Measurements from ENCODE around the gene CCDC51. TPM values are rescaled to one million over a fixed set of nuclear protein-coding genes. Genes with fewer than 3 reads are reported as not detected.
"Not testable (repeated sequence)": the region's sequence is repeated elsewhere in the genome, so short reads cannot be mapped to it uniquely, and the experiment has no call there.

Gene CCDC51
- total RNA-seq, 1 donor from 2014 or later, result 55.3 TPM

DNA sequence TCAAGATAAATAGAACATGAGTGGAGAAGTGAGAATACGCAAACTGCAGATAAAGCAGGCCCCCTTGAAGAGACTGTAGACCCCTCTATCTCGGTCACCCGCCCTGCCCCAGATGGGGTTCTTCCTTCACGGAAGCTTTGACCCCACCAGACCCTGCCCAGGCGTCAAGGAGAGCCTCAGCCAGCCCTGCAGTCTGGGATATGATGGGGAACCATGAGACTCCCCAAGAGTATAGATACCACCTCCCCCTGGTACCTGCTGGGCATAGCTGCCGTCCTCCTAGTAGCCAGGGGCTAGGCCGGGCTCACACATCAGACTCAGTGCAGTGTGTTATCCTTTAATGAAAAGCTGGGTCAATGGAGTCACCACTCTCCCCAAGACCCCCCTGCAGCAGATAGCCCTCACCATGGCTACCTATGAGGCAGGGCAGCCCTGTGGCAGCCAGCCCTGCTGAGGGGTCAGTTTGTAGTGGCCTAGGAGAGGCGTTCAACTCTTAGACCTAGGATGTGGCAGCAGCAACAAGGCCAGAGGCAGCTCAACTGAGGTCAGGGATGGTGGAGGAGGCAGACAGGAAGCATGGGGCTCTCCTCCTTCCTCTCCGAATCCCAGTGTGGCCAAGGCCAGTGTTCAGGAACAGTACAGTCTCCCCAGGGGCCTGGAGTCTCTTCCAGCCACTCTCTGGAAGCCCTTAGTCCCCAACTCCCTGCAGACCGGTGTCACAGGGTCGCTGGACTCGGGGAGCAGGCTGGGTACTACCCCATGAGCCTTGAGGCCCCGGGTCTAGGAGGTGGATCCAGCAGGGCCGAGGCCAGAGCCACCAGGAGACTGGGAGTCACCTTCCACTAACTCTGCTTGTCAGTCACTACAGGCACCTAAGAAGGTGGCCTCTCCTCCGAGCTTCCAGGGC lies 36.1 kb downstream of the CCDC51 start:
- Histone ChIP-seq H3K36me3 (ENCODE audit: control insufficient read depth, insufficient read depth, low read length) (peaks cover 37% of the 10 kb centered on the region), H3K4me3 (ENCODE audit: low read depth, low read length) (no peak overlapping the region), H3K27me3 (ENCODE audit: control insufficient read depth, insufficient read depth, low read length) (no peaks in the 10 kb centered on the region)
- no peak for TF ChIP-seq CTCF (IDR thresholded peaks at IDR 0.05; ENCODE audit: insufficient read depth, low read length, severe bottlenecking)
- DNase-seq (ENCODE audit: low read depth) (no peak), FAIRE-seq (no peak)

DNA sequence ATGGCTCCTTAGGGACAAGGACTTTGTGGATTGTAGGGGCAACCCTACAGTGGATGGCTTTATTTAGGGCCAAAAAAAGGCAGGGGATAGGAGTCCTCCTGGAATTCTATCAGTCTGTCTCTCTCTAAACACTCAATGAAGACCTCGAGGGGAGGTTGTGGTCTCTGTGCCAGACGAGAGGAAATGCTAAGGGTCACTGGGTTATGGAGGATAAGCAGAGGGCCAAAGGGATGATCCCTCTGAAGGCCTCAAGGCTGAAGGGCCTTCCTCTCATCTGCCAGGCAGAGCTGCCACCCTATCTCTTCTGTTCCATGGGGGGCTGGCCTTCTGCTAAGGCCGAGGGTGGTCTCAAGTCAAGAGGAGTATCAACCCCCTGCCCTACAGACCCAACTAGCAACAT lies 37.0 kb downstream of the CCDC51 start:
- H3K4me3 ChIP-seq (ENCODE audit: low read depth, low read length), result no peak overlapping the region
- no peak for TF ChIP-seq CTCF (IDR thresholded peaks at IDR 0.05; ENCODE audit: insufficient read depth, low read length, severe bottlenecking)
- DNase-seq (ENCODE audit: low read depth), result no peak
- FAIRE-seq, result no peak
- H3K36me3 ChIP-seq (ENCODE audit: control insufficient read depth, insufficient read depth, low read length), result peaks cover 30% of the 10 kb centered on the region
- H3K27me3 ChIP-seq (ENCODE audit: control insufficient read depth, insufficient read depth, low read length), result no peaks in the 10 kb centered on the region

DNA sequence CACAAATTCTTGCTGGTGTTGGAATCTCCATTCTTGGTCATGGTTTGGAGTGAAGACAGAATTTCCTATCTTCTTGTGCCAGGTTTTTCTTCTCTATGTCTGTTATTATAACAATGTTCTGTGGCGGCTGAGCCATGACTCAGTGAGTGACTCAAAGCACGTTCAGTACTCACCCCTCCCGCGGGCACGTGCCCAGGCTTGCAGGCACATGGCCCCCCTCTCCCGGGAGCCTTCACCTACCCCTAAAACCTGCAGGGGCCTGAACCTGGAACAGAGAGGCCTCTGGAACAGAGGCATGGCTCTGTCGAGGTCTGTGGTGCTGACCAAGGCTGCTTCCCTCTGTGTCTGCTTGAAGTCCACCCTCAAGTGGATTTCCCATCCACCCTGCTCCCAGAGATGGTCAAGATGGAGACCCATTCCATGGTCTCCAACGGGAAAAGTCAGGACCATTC lies 37.6 kb downstream of the CCDC51 start:
- H3K27me3 ChIP-seq (ENCODE audit: control insufficient read depth, insufficient read depth, low read length), result no peaks in the 10 kb centered on the region
- peak; percentile 90 for DNase-seq (ENCODE audit: low read depth)

DNA sequence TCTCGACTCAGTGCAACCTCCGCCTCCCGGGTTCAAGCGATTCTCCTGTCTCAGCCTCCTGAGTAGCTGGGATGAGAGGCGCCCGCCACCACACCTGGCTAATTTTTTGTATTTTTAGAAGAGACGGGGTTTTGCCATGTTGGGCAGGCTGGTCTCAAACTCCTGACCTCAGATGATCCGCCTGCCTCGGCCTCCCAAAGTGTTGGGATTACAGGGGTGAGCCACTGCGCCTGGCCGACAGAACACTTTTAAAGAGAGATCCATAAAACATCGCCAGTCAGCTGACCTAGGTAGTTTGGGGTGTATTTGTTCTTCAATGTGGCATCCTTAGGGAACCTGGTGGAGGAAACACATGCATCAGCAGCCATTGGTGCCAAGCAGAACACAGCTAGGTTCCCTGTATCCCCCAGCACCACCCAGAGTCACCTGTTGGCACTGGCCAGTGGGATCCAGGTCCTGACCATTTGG lies 38.5 kb downstream of the CCDC51 start:
- DNase-seq (ENCODE audit: low read depth); H3K4me3 ChIP-seq (ENCODE audit: low read depth, low read length); FAIRE-seq; H3K27me3 ChIP-seq (ENCODE audit: control insufficient read depth, insufficient read depth, low read length): not testable (repeated sequence)
- H3K36me3 ChIP-seq (ENCODE audit: control insufficient read depth, insufficient read depth, low read length), result peaks cover 19% of the 10 kb centered on the region

More for the DNA sequence above, 37.6 kb downstream of the CCDC51 start:
- peak; percentile 88 for FAIRE-seq
- TF ChIP-seq CTCF (IDR thresholded peaks at IDR 0.05; ENCODE audit: insufficient read depth, low read length, severe bottlenecking), result no peak
- H3K4me3 ChIP-seq (ENCODE audit: low read depth, low read length), result no peak overlapping the region
- H3K36me3 ChIP-seq (ENCODE audit: control insufficient read depth, insufficient read depth, low read length), result peaks cover 26% of the 10 kb centered on the region

DNA sequence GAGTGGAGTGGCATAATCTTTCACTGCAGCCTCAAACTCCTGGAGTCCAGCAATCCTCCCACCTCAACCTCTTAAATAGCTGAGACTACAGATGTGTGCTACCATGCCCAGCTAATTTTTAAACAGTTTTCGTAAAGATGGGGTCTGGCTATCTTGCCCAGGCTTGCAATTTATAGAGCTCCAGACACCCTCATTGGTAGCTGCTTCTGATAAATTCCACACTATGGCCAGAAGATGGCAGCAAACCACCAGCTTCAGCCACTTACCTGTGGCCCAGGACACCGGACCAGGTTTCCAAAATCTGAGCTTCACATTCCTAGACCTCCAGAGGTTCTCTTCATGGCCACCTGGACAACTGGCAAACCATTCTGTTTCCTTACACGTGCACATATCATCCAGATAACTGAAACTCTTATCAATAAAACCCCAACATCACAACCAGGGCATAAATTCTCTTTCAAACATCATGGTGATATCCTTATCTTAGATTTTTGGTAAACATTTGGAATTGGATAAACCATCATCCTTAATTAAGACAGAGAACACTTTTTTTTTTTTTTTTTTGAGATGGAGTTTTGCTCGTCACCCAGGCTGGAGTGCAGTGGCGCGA lies 39.0 kb downstream of the CCDC51 start:
- peak; percentile 78 for TF ChIP-seq CTCF (IDR thresholded peaks at IDR 0.05; ENCODE audit: insufficient read depth, low read length, severe bottlenecking)
- DNase-seq (ENCODE audit: low read depth), result peak; percentile 65

More for the DNA sequence above, 39.0 kb downstream of the CCDC51 start:
- FAIRE-seq, result peak; percentile 96
- H3K27me3 ChIP-seq (ENCODE audit: control insufficient read depth, insufficient read depth, low read length), result no peaks in the 10 kb centered on the region
- peaks cover 17% of the 10 kb centered on the region for H3K36me3 ChIP-seq (ENCODE audit: control insufficient read depth, insufficient read depth, low read length)
- H3K4me3 ChIP-seq (ENCODE audit: low read depth, low read length), result no peak overlapping the region
